GM21529 (cell line): ENCODE results near the gene PADI1.

Experiments used
- ATAC-seq: cut with Tn5 transposase; IDR thresholded peaks from one replicate; pipeline ENCODE4 v1.9.1; 2021; ENCODE audit not compliant: unreplicated experiment

PADI1 gene

DNA sequence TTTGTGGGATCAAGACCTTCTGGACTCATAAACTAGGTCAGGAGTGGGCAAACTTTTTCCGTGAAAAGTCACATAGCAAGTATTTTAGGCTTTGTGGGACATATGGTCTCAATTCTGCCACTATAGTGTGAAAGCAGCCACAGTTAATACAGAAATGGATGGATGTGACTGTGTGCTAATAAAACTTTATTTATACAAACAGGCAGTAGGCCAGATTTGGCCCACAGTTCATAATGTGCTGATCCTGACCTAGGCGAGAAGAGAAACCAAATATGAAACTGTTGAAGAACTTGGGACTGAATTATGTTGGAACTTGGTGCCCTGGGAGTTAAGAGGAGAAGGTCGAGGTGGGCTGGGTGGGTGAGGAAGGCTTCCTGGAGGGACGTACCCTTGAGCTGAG is 61.0 kb downstream of the PADI1 start:
- no peak for ATAC-seq

DNA sequence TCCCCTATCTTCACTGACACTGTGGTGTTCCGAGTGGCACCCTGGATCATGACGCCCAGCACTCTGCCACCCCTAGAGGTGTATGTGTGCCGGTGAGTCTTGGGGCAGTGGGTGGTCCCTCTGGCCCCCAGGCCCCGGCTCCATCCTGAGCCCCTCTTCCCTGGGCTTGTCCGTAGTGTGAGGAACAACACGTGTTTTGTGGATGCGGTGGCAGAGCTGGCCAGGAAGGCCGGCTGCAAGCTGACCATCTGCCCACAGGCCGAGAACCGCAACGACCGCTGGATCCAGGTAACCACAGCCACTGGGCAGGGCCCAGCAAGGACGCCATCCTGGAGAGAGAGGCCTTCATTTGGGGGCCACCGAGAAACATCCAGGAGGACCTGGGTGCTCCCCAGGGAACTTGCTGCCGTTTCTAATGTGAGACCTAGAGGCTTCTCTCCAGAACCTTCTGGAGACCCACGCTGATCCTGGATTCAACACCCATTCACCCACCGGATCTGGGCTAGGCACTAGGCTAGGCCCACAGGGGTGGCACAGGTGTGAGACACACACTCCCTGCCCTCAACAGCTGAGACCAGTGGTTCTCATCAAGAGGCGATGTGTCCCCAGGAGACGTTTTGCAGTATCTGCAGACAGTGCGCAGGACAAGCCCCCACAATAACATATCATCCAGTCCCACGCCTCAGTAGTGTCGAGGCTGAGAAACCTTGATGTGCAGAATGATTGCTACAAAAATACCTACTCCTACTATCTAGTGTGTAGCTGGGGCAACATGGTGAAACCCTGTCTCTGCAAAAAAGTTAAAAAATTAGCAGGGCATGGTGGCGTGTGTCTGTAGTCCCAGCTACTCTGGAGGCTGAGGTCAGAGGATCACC is 66.2 kb downstream of the PADI1 start:
- ATAC-seq: no peak

DNA sequence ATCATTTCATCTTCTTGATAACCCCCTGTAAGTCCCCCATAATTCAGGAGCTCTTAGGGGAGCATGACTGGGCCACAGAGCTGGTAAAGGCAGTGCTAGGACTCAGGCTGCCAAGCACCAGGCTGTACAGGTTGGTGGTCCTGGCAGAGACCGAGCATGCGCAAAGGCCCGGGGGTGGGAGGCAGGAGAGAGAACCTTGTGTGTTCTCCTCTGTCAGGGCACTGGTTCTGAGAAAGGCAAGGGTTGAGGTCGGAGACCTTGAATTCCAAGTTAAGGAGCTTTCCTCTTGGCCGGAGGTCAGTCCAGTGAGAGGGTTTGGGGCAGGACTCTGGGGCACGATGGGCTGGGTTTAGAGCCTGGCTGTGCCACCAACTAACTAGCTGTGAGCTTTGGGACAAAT is 67.1 kb downstream of the PADI1 start:
- no peak for ATAC-seq

DNA sequence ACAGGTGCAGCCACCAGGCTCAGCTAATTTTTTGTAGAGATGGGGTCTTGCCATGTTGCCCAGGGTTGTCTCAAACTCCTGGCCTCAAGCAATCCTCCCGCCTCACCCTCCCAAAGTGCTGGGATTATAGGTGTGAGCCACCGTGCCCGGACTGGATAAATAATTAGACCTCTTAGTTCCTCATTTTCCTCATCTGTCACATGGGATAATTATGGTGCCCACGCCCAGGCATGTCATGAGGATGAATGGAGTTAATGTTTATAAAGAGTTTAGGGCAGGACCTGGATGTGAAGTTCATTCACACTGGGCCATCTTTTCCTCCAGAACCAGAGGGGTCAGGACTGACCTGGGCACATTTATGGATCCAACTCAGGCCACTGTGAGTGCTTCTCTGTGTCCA is 67.7 kb downstream of the PADI1 start:
- ATAC-seq: no peak

DNA sequence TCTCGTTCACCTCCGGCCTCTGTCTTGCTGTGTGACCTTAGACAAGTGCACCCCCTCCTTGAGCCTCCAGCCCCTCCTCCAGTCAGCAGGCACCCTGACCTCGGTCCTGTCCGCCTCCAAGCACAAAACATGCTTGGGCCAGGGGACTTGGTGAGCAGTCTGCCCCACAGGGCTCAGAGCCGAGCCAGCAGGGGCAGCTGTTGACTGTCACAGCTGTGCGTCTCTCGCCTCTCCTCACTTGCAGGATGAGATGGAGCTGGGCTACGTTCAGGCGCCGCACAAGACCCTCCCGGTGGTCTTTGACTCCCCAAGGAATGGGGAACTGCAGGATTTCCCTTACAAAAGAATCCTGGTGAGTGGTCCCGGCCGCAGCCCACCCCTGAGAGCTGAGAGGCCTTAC is 68.2 kb downstream of the PADI1 start:
- no peak for ATAC-seq

DNA sequence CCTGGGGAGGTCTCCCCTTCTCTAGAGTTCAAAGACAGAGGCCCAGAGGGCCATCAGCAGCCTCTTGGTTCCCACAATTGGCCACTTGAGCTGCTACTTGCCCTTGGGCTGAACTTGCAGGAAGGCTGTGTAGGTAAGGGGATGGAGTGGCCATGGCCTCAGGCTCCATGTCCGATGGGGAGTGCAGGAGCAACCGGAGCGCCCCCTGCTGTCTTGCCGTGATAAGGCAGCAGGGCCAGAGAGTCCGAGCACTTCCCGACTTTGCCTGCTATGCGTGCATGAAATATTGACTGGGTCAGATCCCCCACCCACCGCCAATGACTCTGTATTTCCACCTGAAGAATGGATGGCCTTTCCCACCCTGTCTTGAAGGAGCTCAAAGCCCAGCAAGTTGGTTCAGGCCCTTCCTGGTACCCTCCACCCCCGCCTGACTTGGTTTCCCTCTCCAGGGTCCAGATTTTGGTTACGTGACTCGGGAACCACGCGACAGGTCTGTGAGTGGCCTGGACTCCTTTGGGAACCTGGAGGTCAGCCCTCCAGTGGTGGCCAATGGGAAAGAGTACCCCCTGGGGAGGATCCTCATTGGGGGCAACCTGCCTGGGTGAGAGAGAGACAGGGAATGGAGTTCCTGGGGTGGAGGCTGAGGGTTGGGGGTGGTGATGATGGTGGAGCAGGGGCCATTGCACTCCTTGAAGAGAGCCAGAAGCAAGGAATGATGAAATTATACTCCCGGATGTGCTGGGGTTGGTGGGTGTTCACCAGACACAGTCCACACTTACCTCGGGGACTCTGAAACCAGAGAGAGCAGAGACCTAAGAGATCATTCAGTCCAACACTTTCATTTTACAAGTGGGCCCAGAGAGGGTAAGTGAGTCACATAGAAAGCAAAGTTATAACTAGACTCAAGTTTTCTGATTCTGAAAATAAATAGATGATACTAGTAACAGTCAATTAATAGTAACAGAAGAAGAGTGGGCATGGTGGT is 69.5 kb downstream of the PADI1 start:
- ATAC-seq: peak; percentile 74

DNA sequence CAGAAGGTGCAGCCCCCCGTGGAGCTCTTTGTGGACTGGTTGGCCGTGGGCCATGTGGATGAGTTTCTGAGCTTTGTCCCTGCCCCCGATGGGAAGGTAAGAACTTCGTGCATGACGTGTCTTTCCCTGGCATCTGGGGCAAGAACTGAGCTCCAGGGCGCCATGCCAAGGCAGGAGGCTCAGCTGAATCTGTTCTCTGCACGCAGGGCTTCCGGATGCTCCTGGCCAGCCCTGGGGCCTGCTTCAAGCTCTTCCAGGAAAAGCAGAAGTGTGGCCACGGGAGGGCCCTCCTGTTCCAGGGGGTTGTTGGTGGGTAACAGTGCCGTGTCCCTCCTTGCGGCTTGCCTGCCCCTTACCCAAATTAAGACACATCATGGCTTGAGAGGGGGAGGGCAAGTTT is 71.6 kb downstream of the PADI1 start:
- no peak for ATAC-seq

DNA sequence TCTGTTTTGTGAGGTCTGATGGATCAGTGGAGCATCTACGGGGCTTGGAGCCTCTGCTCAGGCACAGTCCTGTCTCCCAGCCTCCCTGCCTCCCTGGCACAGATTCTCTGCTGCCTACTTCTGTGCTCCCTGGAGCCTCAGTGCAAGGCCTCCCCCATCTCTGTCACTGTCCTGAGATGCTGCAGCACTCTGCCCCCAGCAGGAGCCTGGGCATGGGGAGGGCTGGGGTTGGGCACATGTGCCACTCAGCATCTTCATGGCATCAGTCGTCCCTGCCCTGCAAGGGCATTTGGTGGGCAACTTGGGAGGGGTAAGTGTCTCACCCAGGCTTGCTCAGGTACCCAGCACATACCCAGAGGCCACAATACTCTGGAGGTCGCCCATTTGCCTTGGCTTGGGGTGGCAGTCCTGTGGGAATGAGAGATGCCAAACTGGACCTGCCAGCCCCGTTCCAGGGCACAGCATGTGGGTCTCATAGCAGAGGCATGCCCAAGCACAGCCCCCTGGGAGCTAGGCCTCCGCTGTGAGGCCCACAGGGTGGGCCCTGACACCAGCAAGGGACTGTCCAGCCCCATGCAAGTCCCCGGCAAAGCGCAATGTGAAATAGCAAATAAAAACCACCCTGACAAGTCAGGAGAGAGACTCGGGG is 72.7 kb downstream of the PADI1 start:
- ATAC-seq: no peak

DNA sequence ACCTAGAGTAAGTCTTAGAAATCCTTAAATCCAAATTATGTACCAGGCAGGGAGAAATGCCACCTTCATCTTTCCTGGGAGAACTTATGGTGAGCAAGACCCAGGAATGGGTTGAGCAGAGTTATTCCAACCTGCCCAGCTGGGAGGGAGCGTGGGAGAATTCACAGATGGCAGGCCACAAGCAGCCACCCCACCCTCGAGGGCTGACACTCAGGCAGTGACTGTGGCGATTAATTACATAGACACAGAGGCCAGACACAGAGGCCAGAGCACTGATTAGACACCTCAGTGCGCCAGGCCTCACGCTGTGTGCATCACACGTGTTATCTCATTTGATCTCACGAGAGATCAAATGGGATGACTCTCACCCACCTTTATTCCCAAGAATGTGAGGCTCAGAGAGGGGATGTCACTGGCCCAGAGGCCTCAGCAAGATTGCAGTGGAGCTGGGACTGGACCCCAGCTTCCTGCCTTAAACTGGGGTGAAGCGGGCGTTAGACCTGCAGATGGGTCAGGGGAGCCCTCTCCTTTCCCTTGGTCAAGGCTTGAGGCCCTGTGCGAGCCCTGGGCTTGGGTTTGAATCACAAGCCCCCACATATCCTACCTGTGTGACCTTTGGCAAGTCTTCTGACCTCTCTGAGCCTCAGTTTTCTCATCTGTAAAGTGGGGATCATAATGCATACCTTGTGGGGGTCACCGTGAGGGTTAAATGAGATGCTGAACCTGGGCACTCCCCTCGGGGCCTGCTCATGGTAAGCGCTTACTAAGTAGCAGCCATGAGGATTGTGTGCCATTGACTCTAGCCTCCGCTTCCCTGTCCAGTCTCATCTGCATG is 74.3 kb downstream of the PADI1 start:
- ATAC-seq: no peak

DNA sequence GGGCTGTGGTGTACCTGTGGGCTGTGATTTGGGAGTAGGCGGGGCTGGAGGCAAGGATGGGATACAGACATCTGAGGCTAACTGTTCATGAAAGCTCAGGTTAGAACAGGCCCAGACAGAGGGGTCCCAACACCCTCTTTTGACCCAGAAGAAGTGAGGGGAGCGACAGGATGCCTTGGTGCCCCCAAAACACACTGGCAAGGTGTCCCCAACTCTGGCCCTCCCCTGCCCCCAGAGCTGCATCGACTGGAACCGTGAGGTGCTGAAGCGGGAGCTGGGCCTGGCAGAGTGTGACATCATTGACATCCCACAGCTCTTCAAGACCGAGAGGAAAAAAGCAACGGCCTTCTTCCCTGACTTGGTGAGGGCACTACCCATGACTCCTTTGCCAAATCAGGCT is 75.5 kb downstream of the PADI1 start:
- no peak for ATAC-seq

DNA sequence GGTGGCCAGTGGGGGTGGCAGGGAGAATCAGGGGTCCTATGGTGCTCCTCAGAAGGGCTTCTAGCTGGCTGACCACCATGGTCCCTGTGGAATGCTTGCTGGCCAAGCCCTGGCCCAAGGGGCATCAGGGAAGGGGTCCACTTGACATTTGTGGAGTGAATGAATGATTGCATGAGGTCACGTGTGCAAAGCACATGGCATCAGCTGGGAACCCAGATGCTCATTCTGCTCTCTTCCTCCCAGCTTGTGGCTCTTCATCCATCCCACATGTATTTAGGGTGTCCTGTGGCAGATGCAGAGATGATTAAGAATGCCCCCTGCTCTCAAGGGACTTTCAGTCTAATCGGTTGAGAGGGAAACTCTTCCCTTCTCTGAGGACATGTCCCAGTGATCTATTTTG is 76.0 kb downstream of the PADI1 start:
- ATAC-seq: no peak

DNA sequence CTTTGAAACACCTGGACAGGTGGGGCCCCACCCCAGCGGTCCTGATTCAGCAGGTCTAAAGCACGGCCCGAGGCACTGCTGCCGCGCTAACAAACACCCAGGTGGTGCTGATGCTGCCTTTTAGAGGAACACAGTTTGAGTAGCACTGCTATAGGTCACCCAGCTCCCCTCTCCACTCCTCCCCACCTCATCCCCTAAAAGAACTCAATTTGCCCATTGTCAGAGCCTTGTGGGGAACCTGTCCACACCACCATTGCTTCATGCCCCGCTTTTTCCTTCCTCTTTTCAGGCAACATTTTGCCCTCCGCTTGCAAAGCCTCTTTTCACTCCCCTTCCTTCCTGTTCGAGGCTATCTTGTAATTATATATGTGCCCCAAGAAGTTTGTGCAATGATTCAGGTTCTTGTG is 76.8 kb downstream of the PADI1 start:
- ATAC-seq: no peak

DNA sequence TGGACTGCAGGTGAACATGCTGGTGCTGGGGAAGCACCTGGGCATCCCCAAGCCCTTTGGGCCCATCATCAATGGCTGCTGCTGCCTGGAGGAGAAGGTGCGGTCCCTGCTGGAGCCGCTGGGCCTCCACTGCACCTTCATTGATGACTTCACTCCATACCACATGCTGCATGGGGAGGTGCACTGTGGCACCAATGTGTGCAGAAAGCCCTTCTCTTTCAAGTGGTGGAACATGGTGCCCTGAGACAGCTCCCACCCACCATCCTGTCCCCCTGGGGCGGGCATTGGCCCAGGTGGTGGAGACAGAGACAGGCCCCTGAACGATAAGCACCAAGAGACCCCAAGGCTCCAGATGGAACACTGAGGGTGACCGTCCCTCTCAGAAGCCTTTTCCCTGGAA is 77.9 kb downstream of the PADI1 start:
- ATAC-seq: no peak

DNA sequence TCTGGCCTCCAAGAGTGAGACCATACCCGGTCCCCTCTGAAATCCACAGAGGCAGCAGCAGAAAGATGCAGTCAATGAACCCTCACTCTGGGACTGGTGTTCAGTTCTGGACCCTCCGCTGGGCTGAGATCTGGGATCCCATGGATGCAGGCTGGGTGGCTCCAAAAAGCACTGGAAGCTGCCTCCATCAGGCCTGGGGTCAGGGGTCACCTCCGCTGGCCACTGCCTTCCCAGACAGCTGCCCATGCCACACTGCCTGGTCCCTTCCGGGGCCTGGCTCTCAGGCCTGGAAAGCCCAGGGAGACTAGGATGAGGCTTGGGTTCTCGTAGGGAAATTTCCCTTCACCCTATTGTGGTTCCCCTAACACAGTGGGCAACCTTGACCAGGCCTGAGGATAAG is 81.7 kb downstream of the PADI1 start:
- no peak for ATAC-seq

DNA sequence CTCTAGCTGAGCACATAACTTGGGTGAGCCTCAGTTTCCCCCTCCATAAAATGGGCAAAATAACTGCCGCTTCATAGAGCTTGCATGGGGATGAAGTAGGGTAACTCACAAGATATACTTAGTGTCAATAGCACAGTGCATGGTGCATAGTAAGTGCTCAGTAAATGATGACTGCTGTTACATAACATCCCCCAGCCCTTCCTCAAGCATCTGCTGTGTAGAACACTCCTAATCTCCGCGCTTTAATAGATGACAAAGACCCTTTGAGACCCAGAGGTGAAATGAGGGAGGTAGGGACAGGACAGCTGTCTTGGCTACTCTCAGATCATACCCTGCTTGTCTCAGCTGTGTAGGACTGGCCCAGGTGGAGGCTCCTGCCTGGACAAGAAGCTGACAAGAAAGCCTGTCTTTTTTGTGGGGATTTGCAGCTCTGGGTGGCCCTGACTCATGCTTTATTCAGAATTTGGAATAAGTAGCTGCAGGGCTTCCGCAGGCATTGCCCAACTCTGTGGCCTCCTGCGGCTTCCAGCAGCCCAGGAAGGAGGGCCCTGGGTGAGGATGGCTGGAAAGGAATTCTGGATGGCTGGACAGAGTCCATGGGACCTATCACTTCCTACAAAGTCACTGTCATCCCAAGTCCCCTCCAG is 82.3 kb downstream of the PADI1 start:
- ATAC-seq: no peak

DNA sequence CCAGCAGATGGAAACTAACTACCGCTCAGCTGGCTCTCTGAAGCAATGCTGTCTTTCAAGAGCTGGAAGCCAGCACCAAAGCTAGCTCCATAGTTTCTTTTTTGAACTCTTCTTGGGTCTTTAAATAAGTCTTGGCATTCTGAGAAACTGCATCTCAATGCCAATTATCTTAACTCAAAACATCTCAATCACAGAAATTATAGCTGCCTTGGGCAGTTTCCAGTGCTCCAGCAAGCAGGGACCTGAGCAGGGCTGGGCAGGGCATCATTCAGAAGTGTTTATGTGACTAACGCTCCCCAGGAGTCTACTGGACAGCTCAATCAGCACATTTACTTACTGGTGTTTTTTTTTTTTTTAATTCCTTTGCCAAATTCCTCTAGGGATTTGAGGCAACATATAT is 84.8 kb downstream of the PADI1 start:
- no peak for ATAC-seq

DNA sequence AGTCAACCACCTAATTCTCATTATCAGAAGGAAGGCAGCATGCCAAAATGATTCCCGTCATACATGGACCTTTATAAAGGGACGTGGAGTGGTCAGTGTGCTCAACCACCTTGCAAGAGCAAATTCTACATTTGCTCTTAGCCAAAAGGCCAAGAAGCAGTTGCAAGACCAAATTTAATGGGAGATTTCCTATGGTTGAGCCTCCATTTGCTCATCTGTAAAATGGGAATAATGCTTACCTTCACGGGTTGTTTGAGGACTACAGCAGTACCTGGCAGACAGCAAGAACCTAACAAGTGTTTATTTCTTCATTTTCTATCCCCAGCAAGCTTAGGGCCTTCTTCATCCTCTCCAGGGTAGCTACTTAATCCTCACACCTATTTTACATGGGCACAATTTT is 85.6 kb downstream of the PADI1 start:
- ATAC-seq: no peak

DNA sequence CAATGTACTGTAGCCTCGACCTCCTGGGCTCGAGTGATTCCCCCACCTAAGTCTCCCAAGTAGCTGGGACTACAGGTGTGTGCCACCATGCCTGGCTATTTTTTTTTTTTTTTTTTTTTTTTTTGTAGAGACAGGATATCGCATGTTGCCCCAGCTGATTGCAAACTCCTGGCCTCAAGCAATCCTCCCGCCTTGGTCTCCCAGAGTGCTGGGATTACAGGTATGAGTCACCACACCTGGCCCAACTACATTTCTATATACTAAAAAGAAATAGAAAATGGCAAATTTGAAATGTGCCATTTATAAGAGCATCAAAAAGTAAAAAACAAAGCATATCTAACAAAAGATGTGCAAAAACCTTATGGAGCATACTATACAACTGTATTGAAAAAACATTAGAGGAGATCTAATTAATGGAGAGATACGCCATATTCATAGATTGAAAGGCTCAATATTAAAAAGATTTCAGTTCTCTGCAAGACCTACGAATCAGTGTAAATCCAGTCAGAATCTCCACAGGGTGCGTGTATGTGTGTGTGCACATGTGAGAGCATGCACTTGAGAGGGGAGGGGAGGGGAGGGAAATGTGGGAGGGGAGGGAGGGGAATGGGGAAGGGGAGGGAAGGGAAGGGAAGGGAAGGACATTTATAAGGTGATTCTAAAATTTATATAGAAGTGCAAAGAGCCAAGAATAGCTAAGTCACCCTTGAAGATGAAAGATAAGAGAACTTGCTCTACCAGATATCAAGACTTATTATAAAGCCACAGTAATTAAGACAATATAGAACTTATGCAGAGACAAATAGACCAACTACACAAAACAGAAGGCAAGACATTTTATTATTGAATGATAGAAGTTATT is 87.6 kb downstream of the PADI1 start:
- no peak for ATAC-seq
